NCI-H524 (cell line): Measurements from ENCODE around the gene BRCC3.
"Not testable (repeated sequence)": the region's sequence is repeated elsewhere in the genome, so short reads cannot be mapped to it uniquely, and the experiment has no call there.

Source experiments
- DNase-seq, 2 experiments: peaks; one replicate each; lab custom pipeline; 2025; lab: John Stamatoyannopoulos, UW

The BRCC3 gene

GRCh38 chrX:155143959-155144548 is 72.7 kb downstream of the BRCC3 start:
- no peak for DNase-seq

GRCh38 chrX:155144926-155145325 is 73.6 kb downstream of the BRCC3 start:
- DNase-seq = no peak

- DNase-seq = not testable (repeated sequence)
Observed at GRCh38 chrX:155147612-155148011, 76.3 kb downstream of the BRCC3 start.

- not testable (repeated sequence) for DNase-seq
Observed at GRCh38 chrX:155148166-155148565, 76.9 kb downstream of the BRCC3 start.

- peak; percentile 8 to 30 for DNase-seq
Observed at GRCh38 chrX:155148724-155149537, 77.6 kb downstream of the BRCC3 start.

- peak; percentile 39 to 58 for DNase-seq
Observed at GRCh38 chrX:155169881-155170280, 98.6 kb downstream of the BRCC3 start.
